NCI-H69 (cell line): ENCODE results near the gene POLQ.
"Not testable (repeated sequence)": the region's sequence is repeated elsewhere in the genome, so short reads cannot be mapped to it uniquely, and the experiment has no call there.

Experiments used
- DNase-seq: peaks from one replicate; lab custom pipeline; 2025; lab: John Stamatoyannopoulos, UW

Gene POLQ

GRCh38 chr3:121508389-121508788, 37.4 kb downstream of the POLQ start:
- no peak for DNase-seq

- DNase-seq = no peak
These were observed 40.5 kb downstream of the POLQ start for GRCh38 chr3:121505256-121505655.

GRCh38 chr3:121504618-121505017, 41.2 kb downstream of the POLQ start:
- no peak for DNase-seq

GRCh38 chr3:121496786-121497185, 49.0 kb downstream of the POLQ start:
- no peak for DNase-seq

GRCh38 chr3:121493431-121493830, 52.4 kb downstream of the POLQ start:
- DNase-seq = no peak

- DNase-seq = no peak
These were observed 54.0 kb downstream of the POLQ start for GRCh38 chr3:121491683-121492320.

- DNase-seq = no peak
These were observed 55.6 kb downstream of the POLQ start for GRCh38 chr3:121490161-121490560.

GRCh38 chr3:121488628-121489027, 57.2 kb downstream of the POLQ start:
- DNase-seq = no peak

GRCh38 chr3:121483290-121483689, 62.5 kb downstream of the POLQ start:
- no peak for DNase-seq

GRCh38 chr3:121482660-121483059, 63.1 kb downstream of the POLQ start:
- DNase-seq = no peak

- peak; percentile 0 for DNase-seq
These were observed 64.5 kb downstream of the POLQ start for GRCh38 chr3:121481106-121481880.

GRCh38 chr3:121477589-121477988, 68.2 kb downstream of the POLQ start:
- no peak for DNase-seq

GRCh38 chr3:121473001-121473400, 72.8 kb downstream of the POLQ start:
- no peak for DNase-seq

GRCh38 chr3:121467085-121467484, 78.7 kb downstream of the POLQ start:
- no peak for DNase-seq

- no peak for DNase-seq
These were observed 82.0 kb downstream of the POLQ start for GRCh38 chr3:121463745-121464144.

GRCh38 chr3:121462565-121462964, 83.2 kb downstream of the POLQ start:
- no peak for DNase-seq

- DNase-seq = not testable (repeated sequence)
These were observed 94.0 kb downstream of the POLQ start for GRCh38 chr3:121451752-121452151.

GRCh38 chr3:121443456-121443855, 102.3 kb downstream of the POLQ start:
- DNase-seq = no peak

- DNase-seq = no peak
These were observed 109.1 kb downstream of the POLQ start for GRCh38 chr3:121436641-121437040.

- DNase-seq = no peak
These were observed 109.7 kb downstream of the POLQ start for GRCh38 chr3:121436074-121436473.

- peak; percentile 48 for DNase-seq
These were observed 113.9 kb downstream of the POLQ start for GRCh38 chr3:121431726-121432517.

GRCh38 chr3:121430664-121431215, 115.0 kb downstream of the POLQ start:
- DNase-seq = peak; percentile 2

GRCh38 chr3:121424549-121424948, 121.2 kb downstream of the POLQ start:
- DNase-seq = no peak
